ENCODE results near the gene ARL3. TPM values are rescaled to one million over a fixed set of nuclear protein-coding genes. Genes with fewer than 3 reads are reported as not detected.
A peak's percentile ranks its signal among the peaks of the same experiment; 100 is the strongest.

Gene ARL3
- total RNA-seq, 1 experiment from 2014 or later = 13.3 TPM

GRCh38 chr10:102648269-102648888 lies 65.8 kb downstream of the ARL3 start:
- ChIA-PET POLR2A (no interaction called here), CTCF (no interaction called here)
- H3K9me3 Mint-ChIP-seq = no peaks in the 10 kb centered on the region
- no peak for TF ChIP-seq ZNF317 (CRISPR knock-in tag; IDR thresholded peaks at IDR 0.05; ENCODE audit: borderline replicate concordance, low read depth)
- TF ChIP-seq ZBTB43 (CRISPR knock-in tag; IDR thresholded peaks at IDR 0.05) = no peak
- no peak for TF ChIP-seq HMGA2 (CRISPR knock-in tag; IDR thresholded peaks at IDR 0.05)
- H3K27ac Mint-ChIP-seq = peak overlapping the region; percentile 67; the same call in 1 of the 2 replicates
- peaks cover 2% of the 10 kb centered on the region; the same call in 1 of the 2 replicates for H3K36me3 Mint-ChIP-seq
- H3K27me3 Mint-ChIP-seq (ENCODE audit: low read depth) = no peaks in the 10 kb centered on the region
- DNase-seq (ENCODE audit: low spot score) (no peak), ATAC-seq (no peak)
- no peak overlapping the region; the same call in 1 of the 2 replicates for H3K4me3 Mint-ChIP-seq
- H3K4me1 Mint-ChIP-seq = peaks cover 59% of the 10 kb centered on the region

GRCh38 chr10:102647443-102648268 lies 66.5 kb downstream of the ARL3 start:
- Mint-ChIP-seq H3K27me3 (ENCODE audit: low read depth) (no peaks in the 10 kb centered on the region), H3K9me3 (no peaks in the 10 kb centered on the region), H3K36me3 (no peaks in the 10 kb centered on the region), H3K4me3 (peak overlapping the region; percentile 12), H3K27ac (peak overlapping the region; percentile 67; the same call in 1 of the 2 replicates), H3K4me1 (peaks cover 54% of the 10 kb centered on the region)
- CTCF ChIA-PET = interaction anchor here (0.6 kb wide), 1 partner anchor 35 kb away, joined by 3 read pairs; no protein-coding TSS in a partner anchor
- TF ChIP-seq SP1 (CRISPR knock-in tag; conservative IDR thresholded peaks at IDR 0.05) (no peak), FOXK1 (CRISPR knock-in tag; IDR thresholded peaks at IDR 0.05) (no peak), MAX (CRISPR knock-in tag; IDR thresholded peaks at IDR 0.05) (no peak), ZNF263 (CRISPR knock-in tag; IDR thresholded peaks at IDR 0.05; ENCODE audit: low read depth) (no peak), FOXP4 (CRISPR knock-in tag; IDR thresholded peaks at IDR 0.05) (no peak), TCF7 (CRISPR knock-in tag; IDR thresholded peaks at IDR 0.05; ENCODE audit: low read depth) (no peak), ZNF416 (CRISPR knock-in tag; IDR thresholded peaks at IDR 0.05) (no peak), MLX (CRISPR knock-in tag; IDR thresholded peaks at IDR 0.05) (no peak)
- ATAC-seq (no peak), DNase-seq (ENCODE audit: low spot score) (no peak)
- POLR2A ChIA-PET = no interaction called here

- POLR2A ChIA-PET = interaction anchor here (3.2 kb wide), 1 partner anchor 19 kb away, joined by 22 read pairs; no protein-coding TSS in a partner anchor
- H3K27me3 Mint-ChIP-seq (ENCODE audit: low read depth) = no peaks in the 10 kb centered on the region
Measured at GRCh38 chr10:102646610-102647442, 67.4 kb downstream of the ARL3 start.

More at GRCh38 chr10:102646610-102647442, 67.4 kb downstream of the ARL3 start:
- CTCF ChIA-PET = interaction anchor here (0.6 to 3.2 kb wide), 6 partner anchors 18 to 144 kb away, joined by 3 to 45 read pairs (median 6); partner anchors contain the start of gene ACTR1A
- H3K36me3 Mint-ChIP-seq = no peaks in the 10 kb centered on the region
- H3K27ac Mint-ChIP-seq = peak overlapping the region; percentile 48; the same call in 1 of the 2 replicates
- peaks cover 50% of the 10 kb centered on the region for H3K4me1 Mint-ChIP-seq
- TF ChIP-seq RORB (CRISPR knock-in tag; IDR thresholded peaks at IDR 0.05) (no peak), IRF2 (CRISPR knock-in tag; IDR thresholded peaks at IDR 0.05; ENCODE audit: borderline replicate concordance, low read depth) (no peak), ZNF317 (CRISPR knock-in tag; IDR thresholded peaks at IDR 0.05; ENCODE audit: borderline replicate concordance, low read depth) (no peak), ZNF396 (CRISPR knock-in tag; IDR thresholded peaks at IDR 0.05; ENCODE audit: borderline replicate concordance) (no peak), MYBL2 (CRISPR knock-in tag; IDR thresholded peaks at IDR 0.05) (no peak), SP1 (CRISPR knock-in tag; conservative IDR thresholded peaks at IDR 0.05) (no peak), MXD4 (CRISPR knock-in tag; IDR thresholded peaks at IDR 0.05; ENCODE audit: borderline replicate concordance) (no peak), TEAD4 (CRISPR knock-in tag; IDR thresholded peaks at IDR 0.05) (no peak), USF2 (CRISPR knock-in tag; IDR thresholded peaks at IDR 0.05) (no peak), ZNF512 (CRISPR knock-in tag; IDR thresholded peaks at IDR 0.05; ENCODE audit: borderline replicate concordance) (no peak)
- peak overlapping the region; percentile 96 for H3K4me3 Mint-ChIP-seq
- no peak for DNase-seq (ENCODE audit: low spot score)
- no peak for ATAC-seq
- H3K9me3 Mint-ChIP-seq = no peaks in the 10 kb centered on the region

All from WTC11 (cell line).